SU-DHL-6 (cell line): ENCODE data around the gene CD109.

Experiments used
- CTCF ChIP-seq: fragments of 200-600 bp; sonication (generic); IDR thresholded peaks from one replicate; pipeline ENCODE4 v1.5.1; 2017; ENCODE audit warnings: antibody characterized with exemption, mild to moderate bottlenecking, low read length, moderate library complexity; ENCODE audit not compliant: insufficient read depth, poor library complexity, severe bottlenecking
- EZH2phosphoT487 ChIP-seq: fragments of 200-600 bp; sonication (generic), shearing (Covaris generic); conservative IDR thresholded peaks from 2 replicates; pipeline ENCODE4 v1.6.1; 2018; ENCODE audit warnings: mild to moderate bottlenecking, antibody characterized with exemption, low read length, moderate library complexity, mixed read lengths

GRCh38 chr6:73679009-73679408 lies 17.0 kb upstream of the CD109 start:
- TF ChIP-seq CTCF (no peak), EZH2phosphoT487 (no peak)
